ENCODE measurements around the gene SMCO2.

The SMCO2 gene
- long read RNA-seq, donor 1 = 0 reads
- long read RNA-seq, donor 2 = 0 reads
- long read RNA-seq, donor 3 = 0 reads
- long read RNA-seq, donor 4 = 0 reads
- long read RNA-seq, donor 5 = 0 reads
- long read RNA-seq, donor 6 = 0 reads
- long read RNA-seq, donor 7 = 0 reads
- long read RNA-seq, donor 8 = 0 reads

DNA sequence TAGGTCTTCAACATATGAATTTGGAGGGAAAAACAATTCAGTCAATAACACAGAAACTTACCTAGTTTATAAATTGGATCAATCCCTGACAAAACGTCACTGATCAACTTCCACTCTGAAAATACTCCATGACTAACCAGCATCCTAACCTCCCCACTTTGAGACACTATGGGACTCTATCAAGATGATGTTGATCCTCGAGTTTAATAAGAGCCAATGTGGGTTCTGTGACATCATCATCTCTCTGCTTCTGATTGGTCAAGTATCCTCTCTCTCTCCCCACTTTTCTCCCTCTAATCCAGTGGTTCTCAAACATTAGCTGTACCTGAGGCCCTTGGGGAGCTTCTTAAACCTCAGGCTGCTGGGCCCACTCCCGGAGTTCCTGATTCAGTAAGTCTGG lies at the start of gene SMCO2:
SMCO2 (plus strand) TSS at position 301 of the 400 bp plus-strand sequence. CDS start 23,896 bp downstream, outside the sequence.
- DNase-seq = no peak

DNA sequence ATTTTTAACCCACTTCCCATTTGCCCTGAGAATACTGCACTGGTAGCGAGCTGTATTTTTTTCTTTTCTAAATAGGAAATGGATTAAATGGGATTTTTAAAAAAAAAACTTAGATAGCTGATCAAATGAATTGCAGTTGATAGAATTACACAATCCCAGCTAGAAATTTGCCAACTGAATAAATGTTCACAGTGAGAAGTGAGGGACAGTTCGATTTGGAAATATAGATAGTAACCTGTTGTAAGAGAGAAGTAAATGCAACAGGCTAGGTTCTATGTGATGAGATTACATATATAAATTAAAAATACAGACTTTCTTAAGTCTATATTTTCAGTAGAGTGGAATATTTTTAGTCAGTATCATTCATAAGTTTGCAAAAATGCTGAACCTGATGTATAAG lies 48.1 kb upstream of the SMCO2 start:
- no peak for DNase-seq

DNA sequence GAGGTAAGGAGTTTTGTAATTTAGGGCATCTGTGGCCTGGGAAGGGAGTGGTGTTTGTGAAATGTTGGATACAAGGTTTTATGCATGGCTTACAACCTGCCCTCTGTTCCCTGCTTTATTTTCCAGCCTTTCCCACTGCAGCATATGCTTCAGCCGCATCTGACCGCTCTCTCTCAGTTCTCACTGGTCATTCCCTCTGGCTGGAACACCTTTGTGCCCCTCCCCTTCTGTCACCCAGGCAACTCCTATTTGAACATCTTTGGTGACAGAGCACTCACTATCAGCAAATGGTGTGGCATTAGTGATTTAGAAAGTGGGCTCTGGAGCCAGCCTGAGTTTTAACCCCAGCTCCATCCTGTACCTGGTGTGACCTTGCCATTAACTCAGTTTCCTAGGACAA lies 47.5 kb upstream of the SMCO2 start:
- DNase-seq = no peak

DNA sequence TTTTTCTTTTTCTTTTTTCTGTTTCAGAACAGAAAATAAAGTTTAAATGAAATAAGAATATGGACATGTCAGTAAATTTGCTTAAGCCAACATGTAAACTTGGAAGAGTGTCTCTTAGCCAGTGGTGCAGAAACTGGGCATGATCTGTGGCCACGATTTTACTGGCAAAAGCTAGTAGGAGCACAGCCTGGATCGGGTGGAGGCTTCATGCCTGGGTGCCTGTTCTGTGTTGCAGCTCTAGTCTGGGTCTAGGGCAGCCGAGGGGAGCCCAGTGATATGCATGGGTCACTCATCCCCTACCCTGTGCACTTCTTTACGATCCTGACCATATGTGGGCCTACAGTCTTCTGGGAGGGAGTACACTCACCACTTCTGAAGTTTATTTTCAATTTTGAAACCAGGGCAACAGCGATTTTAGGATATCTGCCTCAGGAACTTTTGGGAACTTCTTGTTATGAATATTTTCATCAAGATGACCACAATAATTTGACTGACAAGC lies 45.6 kb upstream of the SMCO2 start:
- DNase-seq = no peak

DNA sequence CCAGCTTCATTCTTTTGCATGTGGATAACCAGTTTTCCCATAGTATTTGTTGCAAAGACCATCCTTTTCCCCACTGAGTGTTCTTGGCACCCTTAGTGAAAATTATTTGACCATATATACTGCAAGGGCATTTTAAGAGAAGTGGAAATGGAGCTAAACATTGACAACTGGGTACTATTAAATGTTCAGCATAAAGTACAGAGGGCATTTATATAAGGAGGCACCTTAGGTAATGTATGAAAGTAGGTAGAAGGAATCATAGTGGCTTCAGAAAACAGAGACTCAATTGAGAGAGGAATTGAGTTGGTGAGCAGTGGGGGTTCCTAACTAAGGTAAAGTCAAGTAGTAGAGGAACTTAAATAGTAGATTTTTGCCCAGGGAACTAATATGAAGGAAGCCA lies 34.5 kb upstream of the SMCO2 start:
- no peak for DNase-seq

DNA sequence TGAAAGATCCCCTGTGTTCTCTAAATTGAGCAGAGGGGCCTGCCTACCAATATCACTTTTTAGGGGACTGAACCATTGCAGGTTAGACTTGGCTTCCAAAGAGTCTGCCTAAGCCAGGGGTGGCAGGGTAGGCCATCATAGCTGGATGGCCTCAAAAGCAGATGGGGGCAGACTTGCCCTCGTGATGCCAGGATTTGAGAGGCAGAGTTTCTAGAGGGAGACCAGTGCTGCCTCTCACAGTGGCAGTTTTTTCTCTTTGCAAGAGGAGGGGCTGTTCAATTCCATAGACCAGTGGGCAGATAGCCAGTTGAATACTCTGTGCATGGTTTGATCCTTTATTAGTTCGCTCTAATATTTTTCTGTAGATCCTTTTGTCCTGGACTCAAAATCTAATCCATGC lies 23.8 kb upstream of the SMCO2 start:
- DNase-seq = no peak

DNA sequence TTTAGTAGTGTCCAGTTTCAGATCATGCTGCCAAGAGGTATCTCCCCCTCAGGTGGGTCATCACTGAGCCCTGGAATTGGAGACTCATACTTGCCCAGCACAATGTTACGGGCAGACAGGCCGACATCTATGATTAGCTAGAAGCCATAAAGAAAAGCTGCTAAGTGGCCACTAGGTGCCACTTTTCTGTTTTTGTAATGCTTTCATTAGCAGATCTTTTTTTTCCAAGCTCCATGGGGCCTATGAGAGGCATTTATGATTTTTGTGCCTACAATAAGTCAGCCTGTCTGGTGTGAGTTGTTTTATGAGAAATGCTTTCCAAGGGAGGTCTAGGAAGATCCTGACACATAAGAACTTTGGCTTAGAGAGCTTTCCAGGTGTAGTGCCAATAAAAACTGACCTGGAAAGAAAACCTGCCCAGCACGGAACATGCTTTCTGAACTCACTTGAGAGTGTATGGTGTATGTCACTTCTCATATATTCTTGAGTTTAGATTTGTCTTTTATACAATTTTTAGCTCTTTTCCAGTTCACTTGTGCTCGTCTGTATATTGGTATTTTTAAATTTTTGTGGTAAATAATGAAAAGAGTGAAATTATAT lies 21.8 kb upstream of the SMCO2 start:
- peak; percentile 19 for DNase-seq

DNA sequence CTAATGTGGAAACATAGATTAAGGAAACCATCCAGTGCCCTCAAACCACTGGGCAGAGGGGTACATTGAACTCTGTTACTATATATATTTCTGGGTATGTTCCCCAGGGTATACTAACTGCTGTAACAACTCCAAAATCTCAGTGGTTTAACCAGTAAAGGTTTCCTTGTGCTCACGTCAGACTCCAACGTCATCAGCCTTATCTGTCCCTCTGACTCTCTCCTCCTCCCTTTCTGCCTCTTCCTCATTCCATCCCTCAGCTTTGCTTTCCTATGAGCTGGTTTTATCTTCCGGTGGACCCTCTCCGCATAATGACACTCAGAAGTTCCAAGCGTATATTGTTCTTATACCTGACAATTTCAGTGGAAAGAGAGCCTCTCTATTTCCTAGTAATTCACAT lies 21.2 kb upstream of the SMCO2 start:
- DNase-seq = no peak

DNA sequence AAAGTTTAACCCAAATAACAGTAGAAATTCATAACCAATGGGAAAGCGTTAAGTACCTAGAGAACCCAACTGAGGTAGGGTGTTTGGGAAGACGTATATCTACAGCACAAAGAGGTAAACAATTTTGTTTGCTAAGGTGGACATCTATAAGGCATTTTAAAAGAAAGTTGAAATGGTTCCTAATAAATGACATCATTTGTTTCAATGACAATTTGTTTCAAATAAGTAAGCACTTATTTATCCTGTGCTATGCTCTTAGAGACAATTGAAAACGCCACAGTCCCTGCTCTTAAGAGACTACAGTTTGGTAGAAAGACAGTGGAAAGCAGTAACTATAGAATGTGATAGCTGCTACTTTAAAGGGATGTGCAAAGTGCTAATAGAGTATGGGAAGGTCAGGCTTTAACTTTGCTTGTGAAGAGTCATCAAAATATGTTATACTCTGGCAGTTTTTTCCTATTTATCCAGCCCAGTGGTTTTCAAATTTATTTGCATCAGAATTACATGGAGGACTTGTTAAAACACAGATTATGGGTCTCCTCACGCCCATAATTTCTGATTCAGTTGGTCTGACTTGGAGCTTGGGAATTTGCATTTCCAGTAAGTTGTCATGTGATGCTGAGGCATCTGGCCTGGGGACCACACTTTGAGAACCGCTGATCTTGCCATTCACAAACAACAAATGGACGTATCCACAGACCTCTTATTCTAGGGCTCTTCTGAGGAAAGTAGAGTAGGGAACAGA lies 19.6 kb upstream of the SMCO2 start:
- DNase-seq = no peak

DNA sequence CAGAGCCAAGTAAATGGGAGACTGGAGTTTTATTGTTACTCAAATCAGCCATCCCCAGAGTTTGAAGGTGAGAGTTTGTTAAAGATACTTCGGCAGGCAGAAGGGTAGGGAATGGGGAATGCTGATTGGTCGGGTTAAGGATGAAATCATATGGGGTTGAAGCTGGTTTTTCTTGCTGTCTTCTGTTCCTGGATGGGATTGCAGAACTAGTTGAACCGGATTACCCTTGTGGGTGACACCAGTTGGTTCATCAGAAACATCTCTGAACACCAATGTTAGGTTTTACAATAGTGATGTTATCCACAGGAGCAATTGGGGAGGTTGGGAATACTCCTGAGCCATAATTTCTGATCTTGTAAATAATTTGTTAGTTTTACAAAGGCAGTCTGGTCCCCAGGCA lies 18.7 kb upstream of the SMCO2 start:
- no peak for DNase-seq

DNA sequence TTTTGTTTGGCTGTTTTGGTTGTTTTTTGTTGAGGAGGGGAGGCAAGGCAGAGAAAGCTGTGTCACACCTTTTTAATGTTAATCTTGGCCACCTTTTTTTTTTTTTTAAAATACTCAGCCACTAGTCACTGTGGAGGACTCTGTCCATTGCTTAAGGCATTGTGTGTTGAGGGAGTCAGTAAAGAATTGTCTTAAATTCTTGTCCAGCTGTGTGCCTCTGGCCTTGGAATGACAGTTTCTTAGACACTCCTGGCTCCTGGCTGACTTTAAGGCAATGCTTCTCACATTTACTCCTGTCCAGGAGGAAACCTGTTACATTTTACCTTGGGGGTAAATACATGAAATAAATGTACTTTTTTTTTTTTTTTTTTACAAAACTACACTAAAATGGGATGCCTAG lies 18.1 kb upstream of the SMCO2 start:
- no peak for DNase-seq

DNA sequence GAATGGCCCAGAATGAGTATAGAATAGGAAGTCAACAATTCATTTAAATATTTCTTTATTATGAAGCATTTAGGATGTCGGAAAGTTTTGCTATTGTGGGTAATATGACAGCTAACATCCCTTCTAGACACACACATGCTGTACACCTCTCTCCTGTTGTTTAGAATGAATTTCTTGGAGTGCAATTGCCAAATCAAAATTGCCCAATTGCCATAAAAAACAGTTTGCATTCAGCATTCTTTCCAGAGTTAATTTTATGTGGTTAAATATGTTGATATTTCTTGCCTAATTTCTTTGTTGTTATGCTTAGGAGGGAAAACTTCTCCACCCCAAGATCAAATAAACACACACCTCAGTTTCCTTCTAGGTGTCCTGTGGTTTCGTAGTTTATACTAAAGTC lies 16.9 kb upstream of the SMCO2 start:
- DNase-seq = no peak

DNA sequence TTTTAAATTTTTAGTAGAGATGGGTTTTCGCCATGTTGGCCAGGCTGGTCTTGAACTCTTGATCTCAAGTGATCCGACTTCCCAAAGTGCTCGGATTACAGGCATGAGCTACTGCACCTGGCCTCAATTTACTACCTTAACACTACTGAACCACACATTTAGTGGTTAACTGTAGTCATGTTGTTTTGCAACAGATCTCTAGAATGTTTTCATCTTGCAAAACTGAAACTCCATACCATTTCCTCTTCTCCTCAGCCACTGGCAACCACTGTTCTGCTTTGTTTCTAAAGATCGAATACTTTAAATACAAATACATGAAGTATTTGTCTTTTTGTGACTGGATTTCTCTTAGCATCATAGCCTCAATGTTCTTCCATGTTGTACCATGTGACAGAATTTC lies 15.4 kb upstream of the SMCO2 start:
- DNase-seq = no peak

DNA sequence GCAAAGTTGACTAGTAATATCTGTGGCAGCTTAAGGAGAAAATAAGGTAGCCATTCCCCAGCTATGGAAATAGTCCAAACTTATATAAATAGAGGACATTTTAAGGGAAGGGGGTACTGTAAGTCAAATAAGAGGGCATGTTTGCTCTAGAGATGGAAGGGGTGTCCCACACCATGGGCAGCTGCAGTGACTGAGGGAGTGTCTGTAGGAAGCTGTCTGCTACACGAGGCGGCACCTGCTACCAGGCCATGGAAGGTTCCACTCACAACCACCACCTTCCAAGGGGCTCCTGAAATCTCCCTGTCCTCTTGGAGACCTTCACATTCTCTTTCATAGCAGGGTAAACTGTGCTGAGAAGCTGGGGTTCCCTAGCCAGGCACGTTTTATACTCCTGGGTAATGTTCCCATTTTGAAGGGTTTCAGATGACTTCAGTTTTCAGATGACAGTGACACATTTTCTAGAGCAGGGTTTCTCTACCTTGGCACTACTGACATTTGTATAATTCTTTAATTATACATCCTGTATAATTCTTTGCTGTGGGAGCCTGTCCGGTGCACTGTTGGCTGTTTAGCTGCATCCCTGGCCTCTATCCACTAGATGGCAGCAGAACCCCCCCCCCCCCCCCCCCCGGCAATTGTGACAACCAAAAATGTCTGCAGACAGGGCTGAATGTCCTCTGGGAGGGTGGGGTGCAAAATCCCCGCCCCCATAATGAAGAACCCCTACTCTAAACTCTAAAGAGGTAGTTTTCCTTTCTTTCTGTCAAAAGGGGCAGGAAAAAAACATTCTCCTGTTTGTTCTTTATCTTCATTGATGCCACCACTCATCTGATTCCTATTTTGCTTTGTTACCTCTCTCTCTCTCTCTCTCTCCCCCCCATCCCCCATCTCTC lies 11.6 kb upstream of the SMCO2 start:
- peak; percentile 37 for DNase-seq

DNA sequence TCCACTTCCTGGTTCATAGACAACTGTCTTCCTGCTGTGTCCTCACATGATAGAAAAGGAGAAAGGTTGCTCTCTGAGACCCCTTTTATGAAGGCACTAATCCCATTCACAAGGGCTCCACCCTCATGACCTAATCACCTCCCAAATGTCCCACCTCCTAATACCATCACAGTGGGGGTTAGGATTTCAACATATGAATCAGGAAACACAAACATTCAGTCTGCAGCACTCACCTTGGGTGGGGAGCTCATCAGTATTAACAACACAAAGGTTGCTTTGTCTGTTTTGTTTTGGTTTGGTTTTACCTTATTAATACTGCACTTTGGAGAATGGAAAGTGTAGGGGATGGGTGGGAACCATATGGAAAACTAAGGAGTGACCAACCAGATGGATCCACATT lies 10.5 kb upstream of the SMCO2 start:
- no peak for DNase-seq

DNA sequence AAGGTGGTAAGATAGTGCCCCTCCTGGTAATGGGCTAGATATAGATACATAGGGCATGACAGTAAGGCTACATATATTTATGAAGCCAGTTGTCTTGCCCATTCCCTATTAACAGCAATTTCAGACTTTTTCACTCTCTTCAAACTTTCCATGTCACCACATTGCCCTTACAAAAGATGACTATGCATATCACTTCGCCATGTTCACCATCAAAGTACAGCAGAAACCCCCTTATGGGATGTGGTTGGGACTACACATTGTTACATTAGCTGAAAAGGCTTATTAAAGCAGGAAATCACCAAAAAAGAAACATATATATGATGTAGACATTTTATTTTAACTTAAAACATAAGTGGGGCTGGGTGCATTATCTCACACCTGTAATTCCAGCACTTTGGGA lies 9.8 kb upstream of the SMCO2 start:
- DNase-seq = no peak

DNA sequence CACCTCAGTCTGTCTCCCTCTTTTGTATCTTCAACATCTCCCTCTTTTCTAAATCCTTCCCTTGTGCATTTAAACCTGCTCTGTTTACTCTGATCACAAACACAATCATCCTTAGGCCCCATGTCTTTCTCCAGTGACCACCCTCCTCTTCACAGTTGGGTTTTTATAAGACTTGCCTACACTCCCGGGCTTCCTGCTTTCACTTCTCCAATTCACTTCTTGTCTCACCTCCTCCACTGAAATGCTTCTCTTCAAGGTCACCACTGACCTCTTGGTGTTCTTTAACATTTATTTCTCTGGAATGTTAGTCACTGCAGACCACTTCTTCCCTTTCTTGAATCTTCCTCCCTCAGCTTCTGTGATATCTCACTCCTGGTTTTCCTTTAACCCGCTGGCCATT lies 8.7 kb upstream of the SMCO2 start:
- no peak for DNase-seq

DNA sequence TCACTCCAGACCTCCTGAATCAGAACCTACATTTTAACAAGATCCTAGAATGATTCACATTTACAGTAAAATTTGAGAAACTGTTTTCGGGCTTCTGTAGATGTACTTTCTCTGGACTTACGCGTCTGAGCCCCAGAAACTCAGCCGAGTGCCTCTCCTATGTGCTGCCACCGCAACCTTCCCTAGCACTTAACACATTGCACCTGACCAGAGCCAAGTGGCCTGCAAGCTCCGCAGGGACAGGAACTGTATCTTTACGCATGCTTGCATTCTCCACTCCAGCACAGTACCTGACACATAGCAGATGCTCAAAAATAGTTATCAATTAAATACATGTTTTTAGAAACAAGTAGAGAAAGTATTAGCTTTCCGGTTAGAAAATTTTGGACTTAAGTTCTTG lies 1.2 kb downstream of the SMCO2 start:
- no peak for DNase-seq

DNA sequence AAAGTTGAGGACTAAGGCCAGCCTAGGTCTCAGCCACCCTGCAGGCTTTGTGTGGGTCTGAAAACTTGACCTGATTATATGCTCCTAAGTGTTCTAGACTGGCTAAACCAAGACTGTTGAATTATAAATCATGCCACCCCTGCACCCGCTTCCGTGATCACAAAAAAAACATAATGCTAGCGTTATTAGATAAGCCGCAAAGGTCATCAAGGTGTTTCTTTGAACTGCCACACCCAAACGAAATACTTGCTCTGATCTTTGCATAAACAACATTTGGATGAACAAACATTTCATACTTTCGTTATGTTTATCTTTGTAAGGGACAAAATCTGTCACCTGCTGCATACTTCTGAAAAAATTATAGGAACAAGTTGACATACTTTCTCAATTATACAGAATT lies 2.5 kb downstream of the SMCO2 start:
- no peak for DNase-seq

DNA sequence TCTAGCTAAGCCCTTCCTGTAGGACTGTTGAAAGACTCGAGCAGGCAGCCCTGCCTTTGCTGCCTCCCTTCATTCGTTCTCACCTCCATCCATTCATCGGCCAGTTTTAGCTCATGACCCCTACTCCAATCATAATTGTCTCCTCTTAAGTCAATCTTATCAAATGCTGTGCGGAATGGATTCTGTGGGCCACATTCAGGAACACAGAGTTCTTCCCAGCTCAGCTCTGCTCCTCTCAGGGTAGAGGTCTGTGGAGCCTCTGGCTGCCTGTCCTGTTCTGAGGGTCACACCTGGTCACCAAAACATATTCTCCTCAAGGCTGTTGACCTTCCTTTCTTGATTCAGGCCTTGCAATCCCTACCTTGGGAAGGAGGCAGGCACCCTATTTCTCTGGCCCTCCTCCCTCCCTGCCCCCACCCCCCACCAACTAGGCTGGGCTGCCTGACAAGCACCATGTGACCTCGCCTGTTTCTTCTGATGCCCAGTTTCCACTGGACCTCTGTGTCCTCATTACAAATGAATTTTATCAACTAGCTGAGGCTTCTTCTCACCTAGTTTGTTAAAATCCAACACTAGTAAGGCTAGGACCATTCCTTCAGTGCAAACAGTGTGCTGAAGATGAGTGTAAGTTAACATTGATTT lies 3.5 kb downstream of the SMCO2 start:
- no peak for DNase-seq

DNA sequence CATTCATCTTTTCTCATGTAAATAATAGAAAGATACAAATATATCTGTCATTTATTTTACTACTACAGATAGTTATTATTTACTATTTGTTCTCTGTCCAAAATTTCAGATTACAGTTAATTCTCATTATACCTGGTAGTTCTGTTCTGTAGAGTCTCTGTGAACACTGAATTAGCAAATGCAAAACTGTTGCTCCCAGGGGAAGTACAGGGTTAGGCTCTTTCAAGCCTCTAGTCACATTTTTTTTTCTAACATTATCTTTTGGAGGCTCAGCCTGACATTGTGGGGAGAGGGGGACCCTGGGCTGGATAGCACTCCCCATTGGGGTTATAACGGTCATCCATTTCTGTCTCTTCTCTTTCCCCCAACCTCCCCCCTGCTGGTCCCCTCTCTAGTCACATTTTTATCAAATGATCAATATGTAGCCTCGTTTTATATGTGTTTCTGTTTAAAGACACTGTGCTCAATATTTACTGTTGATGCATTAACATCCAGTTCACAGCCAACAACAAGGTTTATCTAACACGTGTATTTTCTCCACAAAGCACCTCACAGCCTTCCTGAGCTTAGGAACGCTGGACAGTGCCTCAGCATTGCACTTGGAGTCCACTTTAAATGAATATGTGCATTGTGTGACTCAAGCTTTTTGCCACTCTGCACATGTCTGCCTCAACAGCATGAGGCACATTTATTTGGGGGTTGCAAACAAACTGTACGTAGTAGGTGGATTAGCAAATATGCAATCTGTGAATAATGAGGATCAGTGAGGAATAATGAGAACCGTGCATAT lies 4.7 kb downstream of the SMCO2 start:
- DNase-seq = no peak

DNA sequence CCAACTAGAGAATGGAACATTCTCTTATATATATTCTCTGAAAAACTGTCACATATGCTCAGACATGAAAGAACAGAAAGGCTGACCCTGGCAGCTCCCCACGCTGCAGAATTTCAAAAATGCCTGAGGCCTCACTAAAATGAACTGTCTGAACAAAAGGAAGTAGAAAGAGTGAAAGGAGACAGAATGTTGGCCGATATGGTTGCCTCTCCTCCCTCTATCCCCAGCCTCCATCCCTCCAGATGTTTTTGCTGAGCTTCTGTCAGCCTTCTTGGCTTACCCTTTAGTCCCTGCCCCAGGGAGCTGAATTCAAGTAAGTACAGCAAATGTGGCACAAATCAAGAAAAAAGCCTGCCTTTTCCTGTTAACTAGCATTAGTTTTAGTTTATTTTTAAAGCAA lies 6.9 kb downstream of the SMCO2 start:
- DNase-seq = no peak

All from right kidney (tissue), 9 donors.